ENCODE data around the gene ASCC2.
"Not testable (repeated sequence)": the region's sequence is repeated elsewhere in the genome, so short reads cannot be mapped to it uniquely, and the experiment has no call there.

The ASCC2 gene

GRCh38 chr22:29870574-29870973 lies 32.5 kb upstream of the ASCC2 start:
- no peak for TF ChIP-seq CTCF (IDR thresholded peaks at IDR 0.05; ENCODE audit: insufficient read depth, low read depth, low read length, missing control alignments)
- DNase-seq (ENCODE audit: low read depth) = peak; percentile 81
- no peak overlapping the region for H3K4me3 ChIP-seq (ENCODE audit: low read length)

- no peak for DNase-seq (ENCODE audit: low read depth)
- TF ChIP-seq CTCF (IDR thresholded peaks at IDR 0.05; ENCODE audit: insufficient read depth, low read depth, low read length, missing control alignments) = no peak
- no peak overlapping the region for H3K4me3 ChIP-seq (ENCODE audit: low read length)
Observed at GRCh38 chr22:29867851-29868250, 29.8 kb upstream of the ASCC2 start.

- peak; percentile 40 for DNase-seq (ENCODE audit: low read depth)
- no peak for TF ChIP-seq CTCF (IDR thresholded peaks at IDR 0.05; ENCODE audit: insufficient read depth, low read depth, low read length, missing control alignments)
Observed at GRCh38 chr22:29867260-29867659, 29.2 kb upstream of the ASCC2 start.

GRCh38 chr22:29865572-29865971 lies 27.5 kb upstream of the ASCC2 start:
- not testable (repeated sequence) for H3K4me3 ChIP-seq (ENCODE audit: low read length)

More at GRCh38 chr22:29867260-29867659, 29.2 kb upstream of the ASCC2 start:
- no peak overlapping the region for H3K4me3 ChIP-seq (ENCODE audit: low read length)

DNA sequence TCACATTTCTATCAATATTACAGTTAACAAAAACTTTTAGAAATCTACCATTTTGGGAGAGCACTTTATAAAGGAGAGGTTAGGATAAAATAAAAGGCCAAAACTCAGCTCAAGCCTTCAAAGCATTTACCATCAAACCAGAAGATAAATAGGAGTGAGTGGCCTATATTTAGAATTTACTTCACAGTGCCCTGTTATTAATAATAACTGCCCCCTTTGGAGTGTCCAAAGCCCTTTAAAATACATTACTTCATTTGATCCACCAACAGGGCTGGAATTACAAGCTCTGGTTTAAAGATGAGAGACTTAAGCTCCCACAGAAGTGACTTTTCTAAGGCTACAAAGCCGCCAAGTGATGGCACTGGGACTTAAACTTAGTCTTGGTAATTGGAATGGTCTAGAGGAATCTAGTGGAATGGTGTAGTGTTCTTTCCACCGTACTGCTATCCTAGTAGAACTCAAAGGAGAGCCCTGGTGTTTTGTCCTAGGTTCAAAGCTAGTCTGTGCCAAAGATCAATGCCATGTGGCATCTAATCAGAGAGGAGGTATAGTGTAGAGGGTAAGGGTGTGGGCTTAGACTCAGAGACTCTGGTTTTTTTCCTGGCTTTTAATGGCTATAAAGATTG lies 23.7 kb upstream of the ASCC2 start:
- H3K4me3 ChIP-seq (ENCODE audit: low read length) = no peak overlapping the region
- no peak for DNase-seq (ENCODE audit: low read depth)
- no peak for TF ChIP-seq CTCF (IDR thresholded peaks at IDR 0.05; ENCODE audit: insufficient read depth, low read depth, low read length, missing control alignments)

More at GRCh38 chr22:29865572-29865971, 27.5 kb upstream of the ASCC2 start:
- not testable (repeated sequence) for DNase-seq (ENCODE audit: low read depth)

GRCh38 chr22:29860006-29860766 lies 22.1 kb upstream of the ASCC2 start:
- no peak overlapping the region for H3K4me3 ChIP-seq (ENCODE audit: low read length)
- no peak for DNase-seq (ENCODE audit: low read depth)
- no peak for TF ChIP-seq CTCF (IDR thresholded peaks at IDR 0.05; ENCODE audit: insufficient read depth, low read depth, low read length, missing control alignments)

DNA sequence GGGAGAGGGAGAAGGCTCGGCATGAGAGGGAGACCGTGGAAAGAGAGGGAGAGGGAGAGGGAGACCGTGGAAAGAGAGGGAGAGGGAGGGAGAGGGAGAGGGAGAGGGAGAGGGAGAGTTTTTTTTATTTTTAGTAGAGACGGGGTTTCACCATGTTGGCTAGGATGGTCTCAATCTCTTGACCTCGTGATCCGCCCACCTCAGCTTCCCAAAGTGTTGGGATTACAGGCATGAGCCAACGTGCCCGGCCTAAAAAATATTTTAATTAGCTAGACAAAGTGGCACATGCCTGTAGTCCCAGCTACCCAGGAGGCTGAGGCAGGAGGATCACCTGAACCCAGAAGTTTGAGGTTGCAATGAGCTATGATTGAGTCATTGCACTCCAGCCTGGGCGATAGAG lies 21.0 kb upstream of the ASCC2 start:
- H3K4me3 ChIP-seq (ENCODE audit: low read length); DNase-seq (ENCODE audit: low read depth): not testable (repeated sequence)

- no peak overlapping the region for H3K4me3 ChIP-seq (ENCODE audit: low read length)
- no peak for TF ChIP-seq CTCF (IDR thresholded peaks at IDR 0.05; ENCODE audit: insufficient read depth, low read depth, low read length, missing control alignments)
- no peak for DNase-seq (ENCODE audit: low read depth)
Observed at GRCh38 chr22:29856496-29856895, 18.4 kb upstream of the ASCC2 start.
